ENCODE measurements around the gene PBX3. TPM values are rescaled to one million over a fixed set of nuclear protein-coding genes. Genes with fewer than 3 reads are reported as not detected.
A peak's percentile ranks its signal among the peaks of the same experiment; 100 is the strongest.

Gene PBX3
- total and polyA plus RNA-seq, 2 of the 13 experiments (the other 11 are each of a cell fraction or from before 2014, with no cell fraction given) = 6.0 to 11.2 TPM

DNA sequence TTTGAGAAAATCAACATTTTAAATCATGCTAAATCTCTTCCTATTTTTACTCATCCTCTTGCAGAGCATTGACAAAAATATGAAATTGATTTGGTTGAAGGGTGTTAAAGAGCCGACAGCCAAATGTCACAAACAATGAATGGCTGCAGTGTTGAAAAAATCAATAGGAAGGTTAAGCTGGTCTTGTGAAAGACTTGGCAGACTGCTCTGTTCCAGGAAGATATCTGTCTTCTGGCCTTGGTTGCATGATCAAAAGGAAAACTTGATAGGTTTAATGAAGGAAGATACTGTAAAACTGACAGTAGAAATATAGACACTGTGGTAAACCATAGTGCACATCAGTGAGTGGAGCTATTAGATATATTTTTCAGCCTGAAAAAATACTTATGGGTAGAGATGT, 103.6 kb downstream of the PBX3 start (continued):
- TF ChIP-seq, protein P1, sequence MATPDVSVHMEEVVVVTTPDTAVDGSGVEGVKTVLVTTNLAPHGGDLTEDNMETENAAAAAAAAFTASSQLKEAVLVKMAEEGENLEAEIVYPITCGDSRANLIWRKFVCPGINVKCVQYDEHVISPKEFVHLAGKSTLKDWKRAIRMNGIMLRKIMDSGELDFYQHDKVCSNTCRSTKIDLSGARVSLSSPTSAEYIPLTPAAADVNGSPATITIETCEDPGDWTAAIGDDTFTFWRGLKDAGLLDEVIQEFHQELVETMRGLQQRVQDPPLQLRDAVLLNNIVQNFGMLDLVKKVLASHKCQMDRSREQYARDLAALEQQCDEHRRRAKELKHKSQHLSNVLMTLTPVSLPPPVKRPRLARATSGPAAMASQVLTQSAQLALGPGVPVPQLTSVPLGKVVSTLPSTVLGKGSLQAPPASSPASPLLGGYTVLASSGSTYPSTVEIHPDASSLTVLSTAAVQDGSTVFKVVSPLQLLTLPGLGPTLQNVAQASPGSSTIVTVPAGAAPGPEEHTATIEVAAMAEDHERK (CRISPR knock-in tag; IDR thresholded peaks at IDR 0.05; ENCODE audit: low read depth) = no peak
- TF ChIP-seq ONECUT2 (CRISPR knock-in tag; IDR thresholded peaks at IDR 0.05) (peak; percentile 99), ZZZ3 (CRISPR knock-in tag; IDR thresholded peaks at IDR 0.05; ENCODE audit: borderline replicate concordance) (no peak), KDM4B (CRISPR knock-in tag; IDR thresholded peaks at IDR 0.05) (no peak), SATB2 (CRISPR knock-in tag; IDR thresholded peaks at IDR 0.05) (no peak), HNF4G (IDR thresholded peaks at IDR 0.05; ENCODE audit: borderline replicate concordance, low read depth, low read length) (peak; percentile 23; the same call in 1 of the 2 replicates), HNF4G (CRISPR knock-in tag; IDR thresholded peaks at IDR 0.05; ENCODE audit: borderline replicate concordance, low read depth) (no peak), ESRRA (CRISPR knock-in tag; IDR thresholded peaks at IDR 0.05; ENCODE audit: low read depth) (no peak), BCL6 (CRISPR knock-in tag; IDR thresholded peaks at IDR 0.05) (peak; percentile 74), ASH2L (IDR thresholded peaks at IDR 0.05; ENCODE audit: insufficient read length, low read depth, low read length) (no peak), FOXK2 (IDR thresholded peaks at IDR 0.05) (no peak), ZNF496 (CRISPR knock-in tag; IDR thresholded peaks at IDR 0.05; ENCODE audit: insufficient replicate concordance) (no peak), ZFYVE20 (CRISPR knock-in tag; IDR thresholded peaks at IDR 0.05; ENCODE audit: borderline replicate concordance, low read depth) (no peak), ZNF33B (CRISPR knock-in tag; IDR thresholded peaks at IDR 0.05) (no peak), MATR3 (CRISPR knock-in tag; IDR thresholded peaks at IDR 0.05) (no peak)
- TF ChIP-seq, protein P2, sequence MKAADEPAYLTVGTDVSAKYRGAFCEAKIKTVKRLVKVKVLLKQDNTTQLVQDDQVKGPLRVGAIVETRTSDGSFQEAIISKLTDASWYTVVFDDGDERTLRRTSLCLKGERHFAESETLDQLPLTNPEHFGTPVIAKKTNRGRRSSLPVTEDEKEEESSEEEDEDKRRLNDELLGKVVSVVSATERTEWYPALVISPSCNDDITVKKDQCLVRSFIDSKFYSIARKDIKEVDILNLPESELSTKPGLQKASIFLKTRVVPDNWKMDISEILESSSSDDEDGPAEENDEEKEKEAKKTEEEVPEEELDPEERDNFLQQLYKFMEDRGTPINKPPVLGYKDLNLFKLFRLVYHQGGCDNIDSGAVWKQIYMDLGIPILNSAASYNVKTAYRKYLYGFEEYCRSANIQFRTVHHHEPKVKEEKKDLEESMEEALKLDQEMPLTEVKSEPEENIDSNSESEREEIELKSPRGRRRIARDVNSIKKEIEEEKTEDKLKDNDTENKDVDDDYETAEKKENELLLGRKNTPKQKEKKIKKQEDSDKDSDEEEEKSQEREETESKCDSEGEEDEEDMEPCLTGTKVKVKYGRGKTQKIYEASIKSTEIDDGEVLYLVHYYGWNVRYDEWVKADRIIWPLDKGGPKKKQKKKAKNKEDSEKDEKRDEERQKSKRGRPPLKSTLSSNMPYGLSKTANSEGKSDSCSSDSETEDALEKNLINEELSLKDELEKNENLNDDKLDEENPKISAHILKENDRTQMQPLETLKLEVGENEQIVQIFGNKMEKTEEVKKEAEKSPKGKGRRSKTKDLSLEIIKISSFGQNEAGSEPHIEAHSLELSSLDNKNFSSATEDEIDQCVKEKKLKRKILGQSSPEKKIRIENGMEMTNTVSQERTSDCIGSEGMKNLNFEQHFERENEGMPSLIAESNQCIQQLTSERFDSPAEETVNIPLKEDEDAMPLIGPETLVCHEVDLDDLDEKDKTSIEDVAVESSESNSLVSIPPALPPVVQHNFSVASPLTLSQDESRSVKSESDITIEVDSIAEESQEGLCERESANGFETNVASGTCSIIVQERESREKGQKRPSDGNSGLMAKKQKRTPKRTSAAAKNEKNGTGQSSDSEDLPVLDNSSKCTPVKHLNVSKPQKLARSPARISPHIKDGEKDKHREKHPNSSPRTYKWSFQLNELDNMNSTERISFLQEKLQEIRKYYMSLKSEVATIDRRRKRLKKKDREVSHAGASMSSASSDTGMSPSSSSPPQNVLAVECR (CRISPR knock-in tag; IDR thresholded peaks at IDR 0.05; ENCODE audit: borderline replicate concordance) = no peak
- TF ChIP-seq, protein P3, sequence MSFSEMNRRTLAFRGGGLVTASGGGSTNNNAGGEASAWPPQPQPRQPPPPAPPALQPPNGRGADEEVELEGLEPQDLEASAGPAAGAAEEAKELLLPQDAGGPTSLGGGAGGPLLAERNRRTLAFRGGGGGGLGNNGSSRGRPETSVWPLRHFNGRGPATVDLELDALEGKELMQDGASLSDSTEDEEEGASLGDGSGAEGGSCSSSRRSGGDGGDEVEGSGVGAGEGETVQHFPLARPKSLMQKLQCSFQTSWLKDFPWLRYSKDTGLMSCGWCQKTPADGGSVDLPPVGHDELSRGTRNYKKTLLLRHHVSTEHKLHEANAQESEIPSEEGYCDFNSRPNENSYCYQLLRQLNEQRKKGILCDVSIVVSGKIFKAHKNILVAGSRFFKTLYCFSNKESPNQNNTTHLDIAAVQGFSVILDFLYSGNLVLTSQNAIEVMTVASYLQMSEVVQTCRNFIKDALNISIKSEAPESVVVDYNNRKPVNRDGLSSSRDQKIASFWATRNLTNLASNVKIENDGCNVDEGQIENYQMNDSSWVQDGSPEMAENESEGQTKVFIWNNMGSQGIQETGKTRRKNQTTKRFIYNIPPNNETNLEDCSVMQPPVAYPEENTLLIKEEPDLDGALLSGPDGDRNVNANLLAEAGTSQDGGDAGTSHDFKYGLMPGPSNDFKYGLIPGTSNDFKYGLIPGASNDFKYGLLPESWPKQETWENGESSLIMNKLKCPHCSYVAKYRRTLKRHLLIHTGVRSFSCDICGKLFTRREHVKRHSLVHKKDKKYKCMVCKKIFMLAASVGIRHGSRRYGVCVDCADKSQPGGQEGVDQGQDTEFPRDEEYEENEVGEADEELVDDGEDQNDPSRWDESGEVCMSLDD (CRISPR knock-in tag; IDR thresholded peaks at IDR 0.05; ENCODE audit: borderline replicate concordance) = no peak

All from HepG2 (cell line).